ENCODE results near the gene CRTAC1. TPM values are rescaled to one million over a fixed set of nuclear protein-coding genes. Genes with fewer than 3 reads are reported as not detected.

CRTAC1 gene
- total and polyA plus RNA-seq, 12 donors = 0.09 to 1.4 (median 0.48) TPM; not detected in 4

DNA sequence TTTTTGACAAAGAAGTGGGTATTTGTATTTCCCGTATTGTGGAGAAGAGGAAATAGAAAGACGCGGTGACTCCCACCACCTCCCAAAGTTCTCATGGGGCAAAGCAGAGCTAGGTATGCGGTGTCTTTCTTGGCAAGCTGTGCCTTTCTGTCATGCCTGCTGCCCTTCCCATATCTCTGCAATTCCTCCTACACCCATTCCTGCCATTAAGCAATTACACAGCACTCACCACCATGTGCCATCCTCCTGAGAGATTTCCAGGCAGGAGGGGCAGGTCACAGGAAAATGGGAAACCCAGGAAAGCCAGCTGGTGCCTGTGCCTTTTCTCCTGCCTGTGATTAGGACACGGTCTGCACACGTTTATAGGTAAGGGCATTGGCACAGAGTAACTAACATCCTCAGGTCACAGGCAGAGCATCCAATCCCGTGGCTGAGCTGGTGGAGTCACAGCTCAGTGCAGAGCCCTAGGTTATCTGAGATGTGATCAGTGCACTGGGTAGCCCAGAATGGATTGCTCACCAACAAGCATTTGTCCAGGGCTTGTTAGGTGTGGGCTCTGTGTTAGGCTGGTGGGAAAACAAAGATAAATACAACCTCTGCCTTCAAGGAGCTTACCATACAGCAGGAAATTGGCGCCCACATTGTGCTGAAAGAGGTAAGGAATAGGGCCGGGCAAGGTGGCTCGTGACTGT, 9.4 kb upstream of the CRTAC1 start:
- 59 to 66% (median 65%) methylated on average over 9 to 10 of the region's 10 CpGs for WGBS, 4 donors

DNA sequence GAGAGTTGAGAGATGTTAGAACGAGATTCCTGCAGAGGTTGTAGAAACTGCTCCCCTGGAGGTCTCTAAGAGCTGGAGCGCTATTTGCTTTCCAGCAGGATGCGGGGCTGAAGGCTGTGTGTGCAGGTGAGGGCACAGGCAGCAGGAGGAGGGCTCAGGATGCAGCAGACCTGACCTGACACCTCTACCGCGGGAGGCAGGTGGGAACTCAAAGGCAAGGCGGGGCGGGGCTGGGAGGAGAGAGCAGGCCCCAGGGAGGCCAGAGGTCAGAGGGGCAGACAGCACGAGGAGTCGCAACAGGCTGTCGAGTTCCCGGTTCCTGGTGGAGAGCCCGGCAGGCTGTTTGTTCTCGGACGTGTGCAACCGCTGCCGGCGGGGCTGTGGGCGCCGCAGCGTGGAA, 7.9 kb upstream of the CRTAC1 start:
- Histone ChIP-seq H3K9me3 (replicated peaks in 1 of 3) (no peaks in the 10 kb centered on the region), H3K4me3 (no peak overlapping the region), H3K4me1 (replicated peaks in 1 of 2) (no peaks in the 10 kb centered on the region), H3K27me3 (peaks cover 11% of the 10 kb centered on the region), H3K27ac (no peak overlapping the region), H3K36me3 (replicated peaks in 1 of 2) (no peaks in the 10 kb centered on the region)
- DNase-seq = no peak
- intact Hi-C loops (cut with DNase I) = loop anchor here in 1 of 2 donors (10.0 kb wide), 1 partner anchor 243 kb away; no protein-coding TSS in a partner anchor
- TF ChIP-seq POLR2A (IDR thresholded peaks at IDR 0.05) = no peak
- TF ChIP-seq, protein P1, sequence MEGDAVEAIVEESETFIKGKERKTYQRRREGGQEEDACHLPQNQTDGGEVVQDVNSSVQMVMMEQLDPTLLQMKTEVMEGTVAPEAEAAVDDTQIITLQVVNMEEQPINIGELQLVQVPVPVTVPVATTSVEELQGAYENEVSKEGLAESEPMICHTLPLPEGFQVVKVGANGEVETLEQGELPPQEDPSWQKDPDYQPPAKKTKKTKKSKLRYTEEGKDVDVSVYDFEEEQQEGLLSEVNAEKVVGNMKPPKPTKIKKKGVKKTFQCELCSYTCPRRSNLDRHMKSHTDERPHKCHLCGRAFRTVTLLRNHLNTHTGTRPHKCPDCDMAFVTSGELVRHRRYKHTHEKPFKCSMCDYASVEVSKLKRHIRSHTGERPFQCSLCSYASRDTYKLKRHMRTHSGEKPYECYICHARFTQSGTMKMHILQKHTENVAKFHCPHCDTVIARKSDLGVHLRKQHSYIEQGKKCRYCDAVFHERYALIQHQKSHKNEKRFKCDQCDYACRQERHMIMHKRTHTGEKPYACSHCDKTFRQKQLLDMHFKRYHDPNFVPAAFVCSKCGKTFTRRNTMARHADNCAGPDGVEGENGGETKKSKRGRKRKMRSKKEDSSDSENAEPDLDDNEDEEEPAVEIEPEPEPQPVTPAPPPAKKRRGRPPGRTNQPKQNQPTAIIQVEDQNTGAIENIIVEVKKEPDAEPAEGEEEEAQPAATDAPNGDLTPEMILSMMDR (IDR thresholded peaks at IDR 0.05) = no peak
- WGBS, 4 donors = 24 to 37% (median 30%) methylated on average over 10 to 20 of the region's 20 CpGs

More for the DNA sequence above, 9.4 kb upstream of the CRTAC1 start:
- intact Hi-C loops (cut with DNase I) = loop anchor here (2.0 to 10.0 kb wide), 4 partner anchors 123 to 265 kb away; no protein-coding TSS in a partner anchor
- no peaks in the 10 kb centered on the region for H3K9me3 ChIP-seq (replicated peaks in 1 of 3)
- no peak for DNase-seq
- TF ChIP-seq POLR2A (IDR thresholded peaks at IDR 0.05) = no peak
- TF ChIP-seq, protein P1 (IDR thresholded peaks at IDR 0.05) = no peak
- H3K4me1 ChIP-seq (replicated peaks in 1 of 2) = no peaks in the 10 kb centered on the region
- no peak overlapping the region for H3K4me3 ChIP-seq
- H3K36me3 ChIP-seq (replicated peaks in 1 of 2) = no peaks in the 10 kb centered on the region
- peaks cover 11% of the 10 kb centered on the region for H3K27me3 ChIP-seq
- no peak overlapping the region for H3K27ac ChIP-seq

DNA sequence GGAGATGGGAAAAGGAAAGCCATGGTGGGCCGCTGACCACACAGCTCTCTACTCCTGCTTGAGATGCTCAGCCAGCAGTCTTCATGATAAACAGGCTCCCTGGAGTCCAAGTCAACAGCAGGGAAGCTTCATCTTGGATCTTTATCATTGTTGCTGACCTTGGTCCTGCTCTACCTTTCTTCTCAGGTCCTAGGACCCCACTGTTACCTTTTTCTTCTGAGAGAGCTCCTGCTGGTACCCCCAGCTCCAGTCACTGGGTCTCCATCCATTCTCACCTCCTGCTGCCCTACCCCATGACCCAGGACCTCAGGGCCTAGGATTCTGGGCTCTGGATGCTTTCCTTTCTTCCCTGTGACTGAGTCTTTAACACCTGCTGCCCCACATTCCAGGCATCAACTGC, 5.2 kb upstream of the CRTAC1 start:
- no peak for DNase-seq
- intact Hi-C loops (cut with DNase I) = loop anchor here in 1 of 2 donors (10.0 kb wide), 1 partner anchor 241 kb away; no protein-coding TSS in a partner anchor
- Histone ChIP-seq H3K4me1 (replicated peaks in 1 of 2) (no peaks in the 10 kb centered on the region), H3K27ac (no peak overlapping the region), H3K9me3 (replicated peaks in 1 of 3) (no peaks in the 10 kb centered on the region), H3K27me3 (peaks cover 12% of the 10 kb centered on the region), H3K36me3 (replicated peaks in 1 of 2) (no peaks in the 10 kb centered on the region), H3K4me3 (no peak overlapping the region)
- 25 to 57% (median 33%) methylated on average over 1 of the region's 1 CpG for WGBS, 4 donors
- TF ChIP-seq, protein P1 (IDR thresholded peaks at IDR 0.05) = no peak
- TF ChIP-seq POLR2A (IDR thresholded peaks at IDR 0.05) = no peak

DNA sequence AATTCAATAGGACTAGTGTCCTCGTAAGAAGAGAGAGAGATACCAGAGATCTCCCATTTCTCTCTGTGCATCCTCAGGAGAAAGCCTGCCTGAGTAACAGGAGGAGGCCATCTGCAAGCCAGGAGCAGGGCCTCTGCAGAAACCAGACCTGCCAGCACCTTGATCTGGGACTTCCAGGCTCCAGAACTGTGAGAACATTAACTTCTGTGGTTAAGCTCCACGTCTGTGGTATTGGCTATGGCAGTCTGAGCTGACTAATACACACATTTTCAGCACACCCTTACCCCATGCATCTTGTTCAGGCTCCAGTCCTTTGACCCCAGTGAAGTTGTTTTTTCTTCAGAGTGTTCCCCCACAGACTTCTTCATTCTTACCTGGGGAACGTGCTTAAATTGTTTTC, 3.1 kb upstream of the CRTAC1 start:
- no peak overlapping the region for H3K4me3 ChIP-seq
- H3K4me1 ChIP-seq (replicated peaks in 1 of 2) = peaks cover 4 to 11% of the 10 kb centered on the region in 2 donors
- intact Hi-C loops (cut with DNase I) = loop anchor here in 1 of 2 donors (10.0 kb wide), 1 partner anchor 239 kb away; no protein-coding TSS in a partner anchor
- H3K36me3 ChIP-seq (replicated peaks in 1 of 2) = no peaks in the 10 kb centered on the region
- TF ChIP-seq POLR2A (IDR thresholded peaks at IDR 0.05) = no peak
- TF ChIP-seq, protein P1 (IDR thresholded peaks at IDR 0.05) = no peak
- 36 to 63% (median 48%) methylated on average over 3 of the region's 3 CpGs for WGBS, 4 donors
- DNase-seq = no peak
- H3K27me3 ChIP-seq = peaks cover 23% of the 10 kb centered on the region
- H3K9me3 ChIP-seq (replicated peaks in 1 of 3) = no peaks in the 10 kb centered on the region
- no peak overlapping the region for H3K27ac ChIP-seq
